ENCODE results near the gene FTO. TPM values are rescaled to one million over a fixed set of nuclear protein-coding genes. Genes with fewer than 3 reads are reported as not detected.

Gene FTO
- total RNA-seq, 1 experiment from 2014 or later = 55.0 TPM

DNA sequence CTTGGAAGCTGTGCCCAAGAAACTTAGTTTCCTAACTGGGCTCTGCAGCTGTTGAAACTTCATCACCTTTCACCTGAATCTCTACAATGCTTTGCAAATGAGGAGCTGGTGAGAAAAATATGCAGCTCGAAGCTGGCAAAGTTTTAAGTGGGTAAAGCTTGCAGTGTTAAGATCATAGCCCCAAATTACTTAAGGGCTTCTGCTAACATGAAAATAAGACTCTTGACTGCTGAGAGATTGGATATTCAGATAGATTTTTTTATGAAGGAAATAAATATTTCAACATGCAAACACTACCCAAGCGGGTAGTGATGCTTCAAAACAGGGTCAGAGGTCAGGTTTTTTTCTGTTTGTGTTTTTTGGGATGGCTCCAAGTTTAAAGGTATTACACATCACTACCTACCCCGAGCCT, 278.7 kb downstream of the FTO start:
- ChIA-PET CTCF (interaction anchor here (0.9 to 1.3 kb wide), 2 partner anchors 86 to 209 kb away, joined by 4 to 7 read pairs; no protein-coding TSS in a partner anchor), POLR2A (interaction anchor here (0.8 to 2.3 kb wide), 5 partner anchors 9 to 214 kb away, joined by 3 to 6 read pairs (median 4); no protein-coding TSS in a partner anchor)
- no peaks in the 10 kb centered on the region for H3K9me3 Mint-ChIP-seq (ENCODE audit: unreplicated experiment)
- H3K27me3 Mint-ChIP-seq (ENCODE audit: insufficient read depth, unreplicated experiment) = no peaks in the 10 kb centered on the region
- H3K4me3 Mint-ChIP-seq (ENCODE audit: unreplicated experiment) = no peak overlapping the region
- TF ChIP-seq, protein P1, sequence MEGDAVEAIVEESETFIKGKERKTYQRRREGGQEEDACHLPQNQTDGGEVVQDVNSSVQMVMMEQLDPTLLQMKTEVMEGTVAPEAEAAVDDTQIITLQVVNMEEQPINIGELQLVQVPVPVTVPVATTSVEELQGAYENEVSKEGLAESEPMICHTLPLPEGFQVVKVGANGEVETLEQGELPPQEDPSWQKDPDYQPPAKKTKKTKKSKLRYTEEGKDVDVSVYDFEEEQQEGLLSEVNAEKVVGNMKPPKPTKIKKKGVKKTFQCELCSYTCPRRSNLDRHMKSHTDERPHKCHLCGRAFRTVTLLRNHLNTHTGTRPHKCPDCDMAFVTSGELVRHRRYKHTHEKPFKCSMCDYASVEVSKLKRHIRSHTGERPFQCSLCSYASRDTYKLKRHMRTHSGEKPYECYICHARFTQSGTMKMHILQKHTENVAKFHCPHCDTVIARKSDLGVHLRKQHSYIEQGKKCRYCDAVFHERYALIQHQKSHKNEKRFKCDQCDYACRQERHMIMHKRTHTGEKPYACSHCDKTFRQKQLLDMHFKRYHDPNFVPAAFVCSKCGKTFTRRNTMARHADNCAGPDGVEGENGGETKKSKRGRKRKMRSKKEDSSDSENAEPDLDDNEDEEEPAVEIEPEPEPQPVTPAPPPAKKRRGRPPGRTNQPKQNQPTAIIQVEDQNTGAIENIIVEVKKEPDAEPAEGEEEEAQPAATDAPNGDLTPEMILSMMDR (IDR thresholded peaks at IDR 0.05; ENCODE audit: unreplicated experiment) = no peak
- H3K27ac Mint-ChIP-seq (ENCODE audit: low read depth, unreplicated experiment) = peak overlapping the region; percentile 67
- no peaks in the 10 kb centered on the region for H3K36me3 Mint-ChIP-seq (ENCODE audit: insufficient read depth, unreplicated experiment)
- intact Hi-C loops (cut with micrococcal nuclease) = no loop called here
- peak; percentile 68 for DNase-seq (ENCODE audit: unreplicated experiment)
- no TSS peak for BruUV-seq (replicated peaks)
- H3K4me1 Mint-ChIP-seq (ENCODE audit: insufficient read depth, unreplicated experiment) = peaks cover 13% of the 10 kb centered on the region

DNA sequence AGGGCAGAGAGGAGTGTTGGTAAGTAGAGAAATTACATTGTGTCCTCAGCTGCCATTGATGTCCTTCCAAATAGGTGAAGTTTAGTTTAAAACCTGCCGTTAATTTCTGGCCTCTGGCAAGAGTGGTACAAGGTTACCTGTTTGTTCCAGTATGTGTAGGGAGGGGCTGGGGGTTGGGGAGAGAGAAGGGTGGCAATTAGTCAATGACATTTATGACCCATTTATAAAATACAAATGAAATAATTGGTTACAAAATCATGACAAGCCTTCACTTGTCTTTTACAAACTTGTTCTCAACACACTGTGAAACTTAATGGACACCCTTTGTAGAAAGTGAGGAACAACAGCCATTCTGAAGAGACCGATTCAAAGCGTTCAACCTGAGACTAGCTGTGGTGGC, 281.0 kb downstream of the FTO start:
- ChIA-PET POLR2A (interaction anchor here (1.2 kb wide), 1 partner anchor 92 kb away, joined by 3 read pairs; no protein-coding TSS in a partner anchor), CTCF (interaction anchor here (0.6 kb wide), 1 partner anchor 84 kb away, joined by 3 read pairs; no protein-coding TSS in a partner anchor)
- TF ChIP-seq, protein P1 (IDR thresholded peaks at IDR 0.05; ENCODE audit: unreplicated experiment) = no peak
- Mint-ChIP-seq H3K9me3 (ENCODE audit: unreplicated experiment) (no peaks in the 10 kb centered on the region), H3K4me3 (ENCODE audit: unreplicated experiment) (no peak overlapping the region), H3K27me3 (ENCODE audit: insufficient read depth, unreplicated experiment) (no peaks in the 10 kb centered on the region), H3K27ac (ENCODE audit: low read depth, unreplicated experiment) (peak overlapping the region; percentile 19), H3K4me1 (ENCODE audit: insufficient read depth, unreplicated experiment) (peaks cover 13% of the 10 kb centered on the region), H3K36me3 (ENCODE audit: insufficient read depth, unreplicated experiment) (no peaks in the 10 kb centered on the region)
- BruUV-seq (replicated peaks) = no TSS peak
- DNase-seq (ENCODE audit: unreplicated experiment) = peak; percentile 13
- intact Hi-C loops (cut with micrococcal nuclease) = no loop called here

DNA sequence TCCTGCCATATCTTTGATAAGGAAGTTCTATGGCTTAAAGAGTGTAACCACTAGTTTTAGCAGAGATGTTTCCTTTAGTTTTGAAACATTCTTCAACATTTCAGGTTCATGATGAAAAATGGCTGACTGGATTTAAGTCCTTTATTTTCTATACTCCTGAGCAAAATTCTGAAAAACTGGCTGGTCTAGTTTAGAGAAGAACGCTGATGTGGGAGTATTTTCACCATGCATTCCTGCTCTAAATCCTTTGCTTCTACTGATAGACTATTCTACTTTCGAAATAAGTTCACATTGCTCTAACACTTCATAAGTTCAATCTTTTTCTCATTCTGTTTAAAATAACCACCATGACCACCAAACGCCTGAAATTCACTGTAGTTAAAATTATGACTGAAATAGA, 281.9 kb downstream of the FTO start:
- TF ChIP-seq, protein P1 (IDR thresholded peaks at IDR 0.05; ENCODE audit: unreplicated experiment) = no peak
- ChIA-PET CTCF (interaction anchor here (0.5 to 1.1 kb wide), 3 partner anchors 93 to 212 kb away, joined by 3 to 4 read pairs (median 4); no protein-coding TSS in a partner anchor), POLR2A (interaction anchor here (1.0 to 1.9 kb wide), 3 partner anchors 40 to 95 kb away, joined by 3 to 4 read pairs (median 3); no protein-coding TSS in a partner anchor)
- no peak for DNase-seq (ENCODE audit: unreplicated experiment)
- H3K27ac Mint-ChIP-seq (ENCODE audit: low read depth, unreplicated experiment) = no peak overlapping the region
- H3K27me3 Mint-ChIP-seq (ENCODE audit: insufficient read depth, unreplicated experiment) = no peaks in the 10 kb centered on the region
- H3K4me3 Mint-ChIP-seq (ENCODE audit: unreplicated experiment) = no peak overlapping the region
- peaks cover 15% of the 10 kb centered on the region for H3K4me1 Mint-ChIP-seq (ENCODE audit: insufficient read depth, unreplicated experiment)
- no TSS peak for BruUV-seq (replicated peaks)
- H3K9me3 Mint-ChIP-seq (ENCODE audit: unreplicated experiment) = no peaks in the 10 kb centered on the region
- intact Hi-C loops (cut with micrococcal nuclease) = no loop called here
- H3K36me3 Mint-ChIP-seq (ENCODE audit: insufficient read depth, unreplicated experiment) = no peaks in the 10 kb centered on the region

DNA sequence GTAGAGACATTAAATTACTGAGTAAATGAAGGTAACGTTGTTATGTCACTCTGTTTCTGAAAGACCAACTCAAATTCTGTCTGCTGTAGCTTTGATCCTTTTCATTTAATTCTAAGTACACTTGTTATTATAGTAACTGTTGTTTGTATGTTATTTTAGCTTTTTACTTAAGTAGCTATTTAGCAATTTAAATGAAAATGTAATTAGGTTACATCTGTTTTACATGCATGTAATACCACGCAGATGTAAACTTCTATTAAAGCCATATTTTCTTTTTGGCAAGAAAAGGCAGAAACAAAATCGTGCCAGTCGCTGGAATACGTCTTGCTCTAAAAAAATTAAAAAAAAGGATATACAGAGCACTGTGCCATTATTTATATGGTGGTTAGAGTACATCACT, 282.8 kb downstream of the FTO start:
- no peak for DNase-seq (ENCODE audit: unreplicated experiment)
- TF ChIP-seq, protein P1 (IDR thresholded peaks at IDR 0.05; ENCODE audit: unreplicated experiment) = no peak
- POLR2A ChIA-PET = interaction anchor here (1.9 kb wide), 1 partner anchor 41 kb away, joined by 4 read pairs; no protein-coding TSS in a partner anchor

More for the DNA sequence above, 282.8 kb downstream of the FTO start:
- H3K4me3 Mint-ChIP-seq (ENCODE audit: unreplicated experiment) = no peak overlapping the region
- H3K4me1 Mint-ChIP-seq (ENCODE audit: insufficient read depth, unreplicated experiment) = peaks cover 24% of the 10 kb centered on the region
- no peaks in the 10 kb centered on the region for H3K27me3 Mint-ChIP-seq (ENCODE audit: insufficient read depth, unreplicated experiment)
- CTCF ChIA-PET = interaction anchor here (0.9 to 1.5 kb wide), 2 partner anchors 213 to 648 kb away, joined by 4 read pairs; no protein-coding TSS in a partner anchor
- no peak overlapping the region for H3K27ac Mint-ChIP-seq (ENCODE audit: low read depth, unreplicated experiment)
- intact Hi-C loops (cut with micrococcal nuclease) = no loop called here
- H3K36me3 Mint-ChIP-seq (ENCODE audit: insufficient read depth, unreplicated experiment) = no peaks in the 10 kb centered on the region
- H3K9me3 Mint-ChIP-seq (ENCODE audit: unreplicated experiment) = no peaks in the 10 kb centered on the region
- BruUV-seq (replicated peaks) = no TSS peak

All from MCF 10A (cell line).